RWPE1 (cell line): ENCODE results near the gene ZNF827.

Experiments
- CTCF ChIA-PET: fragments of 350-600 bp; sonication (Branson Sonifier 250); formaldehyde crosslinking; extraction: SDS; loops from one replicate; lab custom pipeline; 2021; lab: Yijun Ruan, JAX
- POLR2A ChIA-PET: fragments of 400-600 bp; formaldehyde crosslinking; extraction: SDS; loops from one replicate; lab custom pipeline; 2020; ENCODE audit warnings: antibody characterized with exemption; ENCODE audit not compliant: low non-redundant PET; lab: Yijun Ruan, JAX
- DNase-seq: peaks from one replicate; pipeline ENCODE4 v3.0.0; 2012; ENCODE audit warnings: low spot score
- H3K27ac ChIP-seq: fragments of 450-650 bp; 2 replicates; pipeline ENCODE4 v1.5.1; 2017
- TF ChIP-seq, protein P1 (sequence below): fragments of 450-650 bp; conservative IDR thresholded peaks from 2 replicates; pipeline ENCODE4 v1.5.1; 2017; ENCODE audit warnings: low read depth, mild to moderate bottlenecking

ZNF827 gene

GRCh38 chr4:145878501-145879435, 59.9 kb downstream of the ZNF827 start:
- DNase-seq = no peak
- ChIA-PET CTCF (interaction anchor here (0.7 kb wide), 1 partner anchor 27 kb away, joined by 3 read pairs; no protein-coding TSS in a partner anchor), POLR2A (no interaction called here)
- TF ChIP-seq, protein P1, sequence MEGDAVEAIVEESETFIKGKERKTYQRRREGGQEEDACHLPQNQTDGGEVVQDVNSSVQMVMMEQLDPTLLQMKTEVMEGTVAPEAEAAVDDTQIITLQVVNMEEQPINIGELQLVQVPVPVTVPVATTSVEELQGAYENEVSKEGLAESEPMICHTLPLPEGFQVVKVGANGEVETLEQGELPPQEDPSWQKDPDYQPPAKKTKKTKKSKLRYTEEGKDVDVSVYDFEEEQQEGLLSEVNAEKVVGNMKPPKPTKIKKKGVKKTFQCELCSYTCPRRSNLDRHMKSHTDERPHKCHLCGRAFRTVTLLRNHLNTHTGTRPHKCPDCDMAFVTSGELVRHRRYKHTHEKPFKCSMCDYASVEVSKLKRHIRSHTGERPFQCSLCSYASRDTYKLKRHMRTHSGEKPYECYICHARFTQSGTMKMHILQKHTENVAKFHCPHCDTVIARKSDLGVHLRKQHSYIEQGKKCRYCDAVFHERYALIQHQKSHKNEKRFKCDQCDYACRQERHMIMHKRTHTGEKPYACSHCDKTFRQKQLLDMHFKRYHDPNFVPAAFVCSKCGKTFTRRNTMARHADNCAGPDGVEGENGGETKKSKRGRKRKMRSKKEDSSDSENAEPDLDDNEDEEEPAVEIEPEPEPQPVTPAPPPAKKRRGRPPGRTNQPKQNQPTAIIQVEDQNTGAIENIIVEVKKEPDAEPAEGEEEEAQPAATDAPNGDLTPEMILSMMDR = no peak
- H3K27ac ChIP-seq = no peak overlapping the region

GRCh38 chr4:145876531-145877180, 62.0 kb downstream of the ZNF827 start:
- CTCF ChIA-PET = interaction anchor here (0.5 kb wide), 1 partner anchor 331 kb away, joined by 3 read pairs; no protein-coding TSS in a partner anchor
- POLR2A ChIA-PET = interaction anchor here (0.6 kb wide), 1 partner anchor 261 kb away, joined by 5 read pairs; no protein-coding TSS in a partner anchor
- no peak for DNase-seq
- TF ChIP-seq, protein P1 = no peak
- no peak overlapping the region for H3K27ac ChIP-seq

- no peak for DNase-seq
- ChIA-PET POLR2A (no interaction called here), CTCF (no interaction called here)
- H3K27ac ChIP-seq = no peak overlapping the region
- TF ChIP-seq, protein P1 = no peak
Measured at GRCh38 chr4:145873901-145874300, 64.7 kb downstream of the ZNF827 start.

DNA sequence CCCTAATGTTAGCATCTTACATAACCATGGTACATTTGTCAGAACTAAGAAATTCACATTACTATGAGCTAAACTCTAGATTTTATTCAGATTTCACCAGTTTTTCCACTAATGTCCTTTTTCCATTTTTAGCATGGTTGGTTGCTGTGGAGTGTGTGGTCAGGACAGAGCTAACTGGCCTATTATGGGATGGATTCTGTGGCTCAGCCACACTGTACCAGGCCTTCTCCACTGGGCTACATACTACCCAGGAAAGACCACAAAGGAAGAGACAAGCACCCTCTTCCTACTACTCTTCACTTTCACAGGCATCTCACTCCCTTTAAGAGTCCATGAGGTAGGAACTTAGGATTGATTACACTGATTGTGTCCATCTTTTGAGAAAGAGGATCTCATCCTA, 67.4 kb downstream of the ZNF827 start:
- DNase-seq = no peak
- no peak overlapping the region for H3K27ac ChIP-seq
- ChIA-PET CTCF (interaction anchor here (0.6 to 1.1 kb wide), 2 partner anchors 47 to 503 kb away, joined by 3 to 4 read pairs; no protein-coding TSS in a partner anchor), POLR2A (no interaction called here)
- TF ChIP-seq, protein P1 = no peak

GRCh38 chr4:145870155-145871020, 68.2 kb downstream of the ZNF827 start:
- H3K27ac ChIP-seq = no peak overlapping the region
- ChIA-PET POLR2A (no interaction called here), CTCF (interaction anchor here (0.6 kb wide), 1 partner anchor 504 kb away, joined by 3 read pairs; no protein-coding TSS in a partner anchor)
- no peak for DNase-seq
- TF ChIP-seq, protein P1 = no peak
